Muscle of leg (tissue), 11 donors: ENCODE measurements around the gene IFT57. TPM values are rescaled to one million over a fixed set of nuclear protein-coding genes. Genes with fewer than 3 reads are reported as not detected.

Experiments
- DNase-seq: peaks from one replicate; pipeline ENCODE4 v3.0.0; 2013
- H3K27ac ChIP-seq: one replicate; pipeline ENCODE4 v1.5.1; 2013; ENCODE audit warnings: mild to moderate bottlenecking, low read length, control low read depth
- H3K27me3 ChIP-seq: one replicate; pipeline ENCODE4 v1.6.1; 2013; ENCODE audit warnings: low read length; ENCODE audit not compliant: control insufficient read depth, insufficient read depth
- H3K36me3 ChIP-seq: one replicate; pipeline ENCODE4 v1.6.1; 2013; ENCODE audit warnings: low read length; ENCODE audit not compliant: control insufficient read depth, insufficient read depth
- H3K4me1 ChIP-seq: one replicate; pipeline ENCODE4 v1.6.1; 2013; ENCODE audit warnings: low read length; ENCODE audit not compliant: control insufficient read depth, insufficient read depth
- H3K4me3 ChIP-seq: one replicate; pipeline ENCODE4 v1.5.1; 2013; ENCODE audit warnings: low read length, control low read depth
- H3K9me3 ChIP-seq: replicated peaks from 2 replicates; pipeline ENCODE4 v1.6.1; 2013; ENCODE audit warnings: low read depth, low read length; ENCODE audit not compliant: control insufficient read depth
- WGBS: methylation state at CpG from one replicate; pipeline ENCODE4 v1.1.5; 2013; ENCODE audit warnings: missing lambda C conversion rate; ENCODE audit not compliant: insufficient coverage; 5-methylcytosine and 5-hydroxymethylcytosine counted together
- polyA plus RNA-seq, 8 donors: library from polyadenylated mRNA; unstranded; fragments of 120-200 nt; gene quantifications; one replicate each; pipeline versions ENCODE4 v1.2.1 to v1.2.3, GENCODE V29; 2013; ENCODE audit warnings: inconsistent platforms in 1 of 8, low replicate concordance in 1 of 8; ENCODE audit not compliant: insufficient read length in 8 of 8, insufficient read depth in 1 of 8
- total RNA-seq: library from RNA; stranded (reverse); fragments of 120-200 nt; gene quantifications from one replicate; pipeline ENCODE4 v1.2.4, GENCODE V29; 2013

IFT57 gene
- total and polyA plus RNA-seq, 9 donors, result 25.3 to 41.7 (median 32.1) TPM

DNA sequence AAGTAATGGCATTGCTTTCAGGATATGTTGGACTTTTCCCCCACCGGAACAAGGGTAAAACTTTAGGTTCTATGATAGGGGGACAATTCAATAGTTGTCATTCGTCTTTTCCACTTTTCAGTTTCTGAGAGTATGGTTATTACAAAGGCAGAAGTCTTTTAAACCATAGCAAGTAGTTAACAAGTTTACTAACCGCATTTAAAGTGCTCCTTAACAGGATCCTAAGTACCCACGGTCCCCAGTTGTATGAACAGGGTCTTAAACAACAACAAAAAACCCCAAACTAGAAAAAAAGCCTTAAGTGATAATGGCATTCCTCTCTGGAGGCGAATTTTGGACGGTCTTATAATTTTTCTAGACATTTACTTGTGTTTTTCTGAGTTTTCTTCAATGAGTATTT is 831 bp downstream of the IFT57 start:
- peaks cover 3% of the 10 kb centered on the region for H3K4me1 ChIP-seq
- no CpG with 5 or more reads among the region's 6 CpGs for WGBS
- peak; percentile 13 for DNase-seq

DNA sequence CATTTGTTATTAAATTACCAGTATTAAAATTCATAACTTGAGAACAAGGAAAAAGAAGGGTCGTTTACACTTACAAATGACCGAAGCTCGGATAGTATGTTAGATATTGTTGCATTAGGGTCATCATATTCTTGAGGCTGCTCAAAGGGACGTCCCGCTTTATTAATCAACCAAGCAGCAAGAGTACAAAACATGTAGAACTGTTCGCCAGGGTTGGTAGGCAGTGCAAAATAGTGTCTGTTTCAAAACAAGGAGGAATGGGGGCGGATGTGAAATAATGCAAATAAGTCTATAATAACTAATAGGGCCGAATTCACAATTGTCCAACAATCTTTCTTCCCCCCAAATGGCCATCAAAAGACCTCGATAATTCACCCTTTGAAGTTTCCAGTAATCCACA is 2.9 kb downstream of the IFT57 start:
- 80% methylated on average over 1 of the region's 9 CpGs for WGBS
- H3K27ac ChIP-seq, result no peak overlapping the region
- H3K9me3 ChIP-seq, result no peaks in the 10 kb centered on the region
- DNase-seq, result no peak
- H3K4me1 ChIP-seq, result peaks cover 3% of the 10 kb centered on the region
- H3K36me3 ChIP-seq, result no peaks in the 10 kb centered on the region
- H3K27me3 ChIP-seq, result no peaks in the 10 kb centered on the region
- no peak overlapping the region for H3K4me3 ChIP-seq

More for the DNA sequence above, 831 bp downstream of the IFT57 start:
- Histone ChIP-seq H3K4me3 (peak overlapping the region; percentile 96), H3K36me3 (no peaks in the 10 kb centered on the region), H3K27me3 (no peaks in the 10 kb centered on the region), H3K27ac (peak overlapping the region; percentile 92), H3K9me3 (no peaks in the 10 kb centered on the region)

DNA sequence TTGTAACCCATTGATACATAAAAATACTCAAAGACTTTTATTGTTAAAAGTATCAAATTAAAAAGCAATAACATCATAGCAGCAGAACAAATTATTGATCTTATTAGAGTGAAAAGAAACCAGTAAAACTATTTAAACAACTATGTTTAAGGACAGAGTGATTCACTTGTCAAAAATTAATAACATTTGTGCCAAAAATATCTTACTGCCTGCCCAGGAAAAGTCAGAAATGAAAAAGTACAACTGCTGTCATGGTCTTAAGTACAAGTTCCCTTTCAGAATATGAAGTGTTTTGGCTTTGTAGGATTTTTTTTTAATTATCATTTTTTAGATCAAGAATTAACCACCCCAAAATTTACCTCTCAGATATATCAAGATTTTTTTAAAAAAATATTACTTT is 3.4 kb downstream of the IFT57 start:
- H3K4me1 ChIP-seq, result peaks cover 3% of the 10 kb centered on the region
- no peaks in the 10 kb centered on the region for H3K27me3 ChIP-seq
- no peaks in the 10 kb centered on the region for H3K36me3 ChIP-seq
- H3K9me3 ChIP-seq, result no peaks in the 10 kb centered on the region
- no peak overlapping the region for H3K4me3 ChIP-seq
- DNase-seq, result no peak
- H3K27ac ChIP-seq, result no peak overlapping the region

DNA sequence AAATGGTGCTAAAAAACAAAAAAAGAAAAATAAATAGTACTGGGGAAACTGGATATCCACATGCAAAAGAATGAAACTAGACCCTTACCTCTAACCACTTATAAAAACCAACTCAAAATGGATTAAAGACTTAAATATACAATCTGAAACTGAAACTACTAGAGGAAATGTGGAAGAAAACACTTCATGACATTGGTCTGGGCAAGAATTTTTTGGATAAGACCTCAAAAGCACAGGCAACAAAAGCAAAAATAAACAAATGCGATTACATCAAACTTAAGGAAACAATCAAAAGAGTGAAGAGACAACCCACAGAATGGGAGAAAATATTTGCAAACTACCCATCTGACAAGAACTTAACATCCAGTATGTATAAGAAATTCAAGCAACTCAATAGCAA is 6.4 kb downstream of the IFT57 start:
- WGBS, result no CpG with 5 or more reads among the region's 1 CpG
- no peak for DNase-seq
- Histone ChIP-seq H3K27ac (no peak overlapping the region), H3K9me3 (no peaks in the 10 kb centered on the region), H3K27me3 (no peaks in the 10 kb centered on the region), H3K4me3 (no peak overlapping the region), H3K36me3 (peaks cover 10% of the 10 kb centered on the region), H3K4me1 (peaks cover 3% of the 10 kb centered on the region)

DNA sequence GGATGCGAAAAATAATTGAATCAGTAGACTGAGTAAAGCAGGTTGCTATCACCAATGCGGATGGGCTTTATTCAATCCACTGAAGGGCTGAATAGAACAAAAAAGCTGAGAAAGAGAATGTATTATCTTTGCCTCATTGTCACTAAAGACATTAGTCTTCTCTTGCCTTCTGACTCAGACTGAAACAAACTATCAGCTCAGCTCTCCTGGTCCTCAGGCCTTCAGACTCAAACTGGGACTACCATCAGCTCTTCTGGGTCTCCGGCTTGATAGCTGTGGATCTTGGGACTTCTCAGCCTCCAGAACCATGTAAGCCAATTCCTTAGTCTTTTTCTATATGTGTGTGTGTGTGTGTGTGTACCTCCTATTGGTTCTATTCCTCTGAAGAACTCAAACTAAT is 12.6 kb downstream of the IFT57 start:
- Histone ChIP-seq H3K36me3 (peaks cover 14% of the 10 kb centered on the region), H3K27me3 (no peaks in the 10 kb centered on the region), H3K4me1 (no peaks in the 10 kb centered on the region), H3K27ac (no peak overlapping the region), H3K4me3 (no peak overlapping the region), H3K9me3 (no peaks in the 10 kb centered on the region)
- no peak for DNase-seq
- WGBS, result 100% methylated on average over 1 of the region's 3 CpGs

DNA sequence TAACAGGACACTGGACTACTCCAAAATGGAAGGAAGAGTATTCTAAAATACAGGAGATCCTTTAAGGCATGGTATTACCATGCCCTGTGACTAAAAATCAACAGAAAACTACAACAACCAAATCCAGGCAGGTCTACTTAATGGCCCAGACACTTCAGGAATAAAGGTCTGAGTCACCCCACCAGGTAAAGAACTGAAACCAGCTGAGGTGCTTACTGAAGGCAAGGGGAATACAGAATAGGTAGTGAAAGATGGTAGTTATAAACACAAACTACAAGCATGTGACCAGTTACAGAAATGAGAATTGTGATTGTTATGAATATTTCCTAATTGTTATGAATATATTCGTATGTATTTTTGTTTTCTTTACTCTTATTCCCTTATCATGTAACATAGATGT is 13.4 kb downstream of the IFT57 start:
- no CpG with 5 or more reads among the region's 1 CpG for WGBS

DNA sequence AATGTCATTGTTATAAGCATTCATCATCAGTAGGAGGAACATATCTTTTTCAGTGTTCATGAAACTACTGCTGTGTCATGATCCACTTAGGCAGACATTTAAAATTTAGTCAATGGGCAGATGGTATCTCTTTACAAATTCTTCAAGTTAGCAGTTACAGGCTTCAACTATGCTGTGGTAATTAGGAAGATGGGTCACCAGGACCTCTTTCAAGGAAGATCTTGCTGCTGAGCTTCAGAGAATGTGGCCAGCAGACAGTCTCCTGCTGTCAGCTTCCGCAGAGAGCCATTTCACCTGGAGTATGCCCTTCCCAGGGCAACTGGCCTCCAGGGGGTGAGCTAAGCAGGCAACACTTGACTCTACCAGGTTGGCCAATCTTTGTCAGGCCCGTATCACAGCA is 19.4 kb downstream of the IFT57 start:
- no peak overlapping the region for H3K4me3 ChIP-seq
- no peaks in the 10 kb centered on the region for H3K27me3 ChIP-seq
- H3K27ac ChIP-seq, result no peak overlapping the region
- H3K9me3 ChIP-seq, result no peaks in the 10 kb centered on the region
- no peaks in the 10 kb centered on the region for H3K4me1 ChIP-seq
- no peaks in the 10 kb centered on the region for H3K36me3 ChIP-seq
- WGBS, result 95% methylated on average over 2 of the region's 2 CpGs
- DNase-seq, result no peak

More for the DNA sequence above, 13.4 kb downstream of the IFT57 start:
- H3K27ac ChIP-seq, result no peak overlapping the region
- H3K27me3 ChIP-seq, result no peaks in the 10 kb centered on the region
- H3K36me3 ChIP-seq, result peaks cover 14% of the 10 kb centered on the region
- no peak overlapping the region for H3K4me3 ChIP-seq
- H3K9me3 ChIP-seq, result no peaks in the 10 kb centered on the region
- no peaks in the 10 kb centered on the region for H3K4me1 ChIP-seq
- no peak for DNase-seq

DNA sequence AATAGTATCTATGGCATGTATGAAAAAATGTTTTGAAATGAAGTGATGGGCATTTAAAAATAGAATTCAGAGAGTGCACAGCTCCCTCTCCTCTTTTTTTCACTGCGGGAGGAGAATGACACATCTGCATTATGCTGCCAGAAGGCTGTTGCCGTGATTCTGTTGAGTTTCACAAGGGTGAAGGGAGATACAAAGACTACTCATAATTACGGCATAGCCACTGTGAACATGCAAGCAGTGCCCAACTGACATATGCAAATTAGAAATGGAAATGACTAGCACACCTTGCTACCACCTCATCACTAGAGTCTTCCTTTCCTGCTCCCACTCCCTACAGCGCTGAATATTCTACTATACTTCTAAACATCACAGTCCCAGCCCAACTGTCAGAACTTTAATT is 20.1 kb downstream of the IFT57 start:
- Histone ChIP-seq H3K36me3 (no peaks in the 10 kb centered on the region), H3K9me3 (no peaks in the 10 kb centered on the region), H3K27ac (no peak overlapping the region), H3K4me1 (no peaks in the 10 kb centered on the region), H3K4me3 (no peak overlapping the region), H3K27me3 (no peaks in the 10 kb centered on the region)
- 100% methylated on average over 2 of the region's 4 CpGs for WGBS
- DNase-seq, result no peak

DNA sequence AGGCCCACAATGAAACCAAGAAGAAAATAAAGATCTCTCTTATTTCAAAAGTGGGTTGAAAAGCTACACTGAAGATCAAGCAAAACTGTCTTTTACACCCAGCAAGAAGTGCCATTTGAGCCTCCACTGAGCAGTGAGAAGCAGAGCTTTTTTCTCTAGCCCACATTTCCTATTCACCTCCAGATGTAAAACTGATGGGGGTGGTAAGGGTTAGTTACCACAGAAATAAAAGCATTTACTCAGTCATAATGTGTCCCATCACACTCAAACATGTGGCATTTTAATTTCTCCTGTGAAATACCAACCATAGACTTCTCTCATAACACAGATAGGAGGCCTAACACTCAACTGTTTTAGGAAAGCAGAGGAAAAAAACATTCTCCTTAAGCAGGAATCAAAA is 21.0 kb downstream of the IFT57 start:
- H3K9me3 ChIP-seq, result no peaks in the 10 kb centered on the region
- H3K27me3 ChIP-seq, result no peaks in the 10 kb centered on the region
- no peaks in the 10 kb centered on the region for H3K36me3 ChIP-seq
- H3K4me1 ChIP-seq, result no peaks in the 10 kb centered on the region
- no peak for DNase-seq
- H3K4me3 ChIP-seq, result no peak overlapping the region
- no peak overlapping the region for H3K27ac ChIP-seq

DNA sequence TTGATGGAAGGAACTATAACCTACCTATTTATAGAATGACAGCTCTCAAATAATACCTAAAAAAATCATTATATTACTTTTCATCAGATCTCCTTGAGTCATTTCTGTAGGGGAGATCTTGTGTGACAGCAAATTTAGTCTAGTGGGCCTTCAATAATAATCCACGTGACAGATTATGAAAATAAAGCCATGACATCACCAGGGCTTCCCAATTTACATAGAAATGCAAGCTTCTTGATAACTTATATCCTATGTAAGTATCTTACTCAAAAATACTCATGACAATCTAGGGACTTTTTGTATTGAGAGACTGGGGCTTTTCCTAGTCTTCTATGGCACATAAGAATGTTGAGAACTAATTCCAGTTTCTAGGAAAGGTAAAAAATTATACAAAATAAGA is 21.6 kb downstream of the IFT57 start:
- no CpG with 5 or more reads among the region's 1 CpG for WGBS
- H3K9me3 ChIP-seq, result no peaks in the 10 kb centered on the region

DNA sequence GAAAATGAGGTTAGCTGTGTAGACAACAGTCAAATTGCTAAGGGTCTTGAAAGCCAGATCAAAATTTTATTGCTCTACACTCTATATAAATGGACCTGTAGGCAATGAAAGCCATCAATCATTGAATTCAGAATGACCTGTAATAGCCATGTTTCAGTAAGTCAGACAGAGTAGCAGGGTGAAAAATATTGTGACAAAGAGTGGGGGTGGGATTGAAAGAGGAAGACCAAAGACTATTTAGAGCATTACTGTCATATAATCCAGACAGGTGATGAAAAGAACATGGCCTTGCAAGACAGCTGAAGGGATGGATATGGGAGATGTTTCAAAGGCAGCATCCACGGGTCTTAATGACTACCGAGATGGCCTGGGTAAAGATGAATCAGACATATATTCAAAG is 22.2 kb downstream of the IFT57 start:
- Histone ChIP-seq H3K27ac (no peak overlapping the region), H3K36me3 (no peaks in the 10 kb centered on the region), H3K4me3 (no peak overlapping the region), H3K9me3 (no peaks in the 10 kb centered on the region), H3K27me3 (no peaks in the 10 kb centered on the region), H3K4me1 (no peaks in the 10 kb centered on the region)
- WGBS, result no CpG with 5 or more reads among the region's 2 CpGs
- DNase-seq, result no peak

More for the DNA sequence above, 21.6 kb downstream of the IFT57 start:
- Histone ChIP-seq H3K4me3 (no peak overlapping the region), H3K27me3 (no peaks in the 10 kb centered on the region), H3K27ac (no peak overlapping the region), H3K4me1 (no peaks in the 10 kb centered on the region), H3K36me3 (no peaks in the 10 kb centered on the region)
- DNase-seq, result no peak
